Esophagus squamous epithelium (tissue), 5 donors: ENCODE measurements around the gene BTG2. TPM values are rescaled to one million over a fixed set of nuclear protein-coding genes. Genes with fewer than 3 reads are reported as not detected.
A peak's percentile ranks its signal among the peaks of the same experiment; 100 is the strongest.

Experiments
- DNase-seq: peaks from one replicate; lab custom pipeline; 2025; lab: John Stamatoyannopoulos, UW
- H3K27ac ChIP-seq, 4 donors: fragments of 200-600 bp; sonication (generic); one replicate each; pipeline ENCODE4 v1.5.1; 2016 to 2019; ENCODE audit warnings: mild to moderate bottlenecking in 1 of 4
- H3K27me3 ChIP-seq, 4 donors: fragments of 200-600 bp; sonication (generic); 1 replicate in 3 of 4; 2 replicates in 1 of 4; pipeline versions ENCODE4 v1.5.1 to v1.6.0; 2017 to 2021; ENCODE audit warnings: antibody characterized with exemption in 1 of 4
- H3K36me3 ChIP-seq, 3 donors: fragments of 200-600 bp; sonication (generic); one replicate each; pipeline ENCODE4 v1.5.1; 2016 to 2019
- H3K4me1 ChIP-seq, 3 donors: fragments of 200-600 bp; sonication (generic); one replicate each; pipeline ENCODE4 v1.5.1; 2017 to 2019
- H3K4me3 ChIP-seq, 4 donors: fragments of 200-600 bp; sonication (generic); 1 replicate in 3 of 4; 2 replicates in 1 of 4; pipeline ENCODE4 v1.5.1; 2016 to 2019; ENCODE audit warnings: mild to moderate bottlenecking in 2 of 4, moderate library complexity in 1 of 4
- H3K9me3 ChIP-seq, 3 donors: fragments of 200-600 bp; sonication (generic); one replicate each; pipeline ENCODE4 v1.5.1; 2016 to 2019
- CTCF ChIP-seq, 6 experiments: fragments of 450-650 bp in 4 of 6; fragments of 200-600 bp in 2 of 6; sonication (generic) in 2 of 6; IDR thresholded peaks; one replicate each; pipeline ENCODE4 v1.5.1; 2016 to 2019; ENCODE audit warnings: antibody characterized with exemption in 6 of 6, mild to moderate bottlenecking in 4 of 6, moderate library complexity in 4 of 6
- POLR2A ChIP-seq, 4 donors: fragments of 450-650 bp; IDR thresholded peaks; one replicate each; pipeline ENCODE4 v1.6.1; 2017; ENCODE audit warnings: antibody characterized with exemption in 4 of 4, mild to moderate bottlenecking in 4 of 4, moderate library complexity in 3 of 4
- WGBS, 2 donors: methylation state at CpG; one replicate each; pipeline ENCODE4 v1.1.5; 2018; 5-methylcytosine and 5-hydroxymethylcytosine counted together
- intact Hi-C: fragments of 100-400 bp; cut with DNase I; formaldehyde crosslinking; loops from one replicate; pipeline ENCODE4 v1.15.0; 2022
- total RNA-seq, 4 donors: library from RNA; depleted of rRNA; stranded (reverse); fragments of >200 nt; gene quantifications; one replicate each; pipeline ENCODE4 v1.1.0, GENCODE V29; 2016
- donor health status: DM: yes; HTN: yes; CAD: no.

The BTG2 gene
- total RNA-seq, 4 donors from 2014 or later: 29.7 to 46.2 (median 41.3) TPM

- intact Hi-C loops: no loop called here
- Histone ChIP-seq H3K27ac (peak overlapping the region; percentile 70 to 76 (median 73)), H3K27me3 (no peaks in the 10 kb centered on the region), H3K9me3 (no peaks in the 10 kb centered on the region), H3K4me3 (no peak overlapping the region), H3K4me1 (peaks cover 9 to 41% (median 11%) of the 10 kb centered on the region in 3 donors), H3K36me3 (no peaks in the 10 kb centered on the region)
- no peak for TF ChIP-seq CTCF (IDR thresholded peaks at IDR 0.05)
- no peak for TF ChIP-seq POLR2A (IDR thresholded peaks at IDR 0.05)
- DNase-seq: no peak
Measured at GRCh38 chr1:203301331-203301668, 4.0 kb upstream of the BTG2 start.

- TF ChIP-seq POLR2A (IDR thresholded peaks at IDR 0.05) (no peak), CTCF (IDR thresholded peaks at IDR 0.05) (no peak)
- Histone ChIP-seq H3K36me3 (peaks cover 5 to 6% (median 6%) of the 10 kb centered on the region in 3 donors), H3K27ac (no peak overlapping the region), H3K4me1 (peaks cover 15 to 52% (median 16%) of the 10 kb centered on the region in 3 donors), H3K9me3 (no peaks in the 10 kb centered on the region), H3K27me3 (no peaks in the 10 kb centered on the region), H3K4me3 (no peak overlapping the region)
- WGBS, 2 donors: 70 to 78% methylated on average over 3 to 7 of the region's 7 CpGs
- no peak for DNase-seq
- intact Hi-C loops: no loop called here
Measured at GRCh38 chr1:203302456-203302855, 2.9 kb upstream of the BTG2 start.

GRCh38 chr1:203302894-203303293, 2.4 kb upstream of the BTG2 start:
- no peak for DNase-seq
- 86 to 88% methylated on average over 3 of the region's 3 CpGs for WGBS, 2 donors
- intact Hi-C loops: no loop called here
- H3K36me3 ChIP-seq: peaks cover 5 to 11% (median 6%) of the 10 kb centered on the region in 3 donors
- no peaks in the 10 kb centered on the region for H3K27me3 ChIP-seq
- no peak overlapping the region for H3K4me3 ChIP-seq
- H3K4me1 ChIP-seq: peaks cover 19 to 56% (median 19%) of the 10 kb centered on the region in 3 donors
- H3K9me3 ChIP-seq: no peaks in the 10 kb centered on the region
- no peak for TF ChIP-seq CTCF (IDR thresholded peaks at IDR 0.05)
- no peak for TF ChIP-seq POLR2A (IDR thresholded peaks at IDR 0.05)
- no peak overlapping the region for H3K27ac ChIP-seq

GRCh38 chr1:203304391-203304918, 864 bp upstream of the BTG2 start:
- 69 to 80% methylated on average over 9 of the region's 9 CpGs for WGBS, 2 donors
- intact Hi-C loops: no loop called here
- TF ChIP-seq POLR2A (IDR thresholded peaks at IDR 0.05) (no peak), CTCF (IDR thresholded peaks at IDR 0.05) (no peak)
- Histone ChIP-seq H3K9me3 (no peaks in the 10 kb centered on the region), H3K4me3 (peak overlapping the region in 3 of 4 donors; percentile 88 to 96 (median 90)), H3K36me3 (peaks cover 5 to 26% (median 11%) of the 10 kb centered on the region in 3 donors), H3K27me3 (no peaks in the 10 kb centered on the region), H3K27ac (peak overlapping the region; percentile 97 to 99 (median 99)), H3K4me1 (peaks cover 31 to 72% (median 33%) of the 10 kb centered on the region in 3 donors)
- DNase-seq: no peak

- H3K9me3 ChIP-seq: no peaks in the 10 kb centered on the region
- DNase-seq: no peak
- no CpG with 5 or more reads among the region's 21 CpGs for WGBS, 2 donors
- intact Hi-C loops: loop anchor here (5.0 kb wide), 1 partner anchor 33 kb away; no protein-coding TSS in a partner anchor
- peak overlapping the region; percentile 88 to 96 (median 93) for H3K4me3 ChIP-seq
- H3K27me3 ChIP-seq: no peaks in the 10 kb centered on the region
- peaks cover 31 to 76% (median 41%) of the 10 kb centered on the region in 3 donors for H3K4me1 ChIP-seq
- peak overlapping the region; percentile 97 to 99 (median 99) for H3K27ac ChIP-seq
- TF ChIP-seq POLR2A (IDR thresholded peaks at IDR 0.05) (no peak), CTCF (IDR thresholded peaks at IDR 0.05) (no peak)
- H3K36me3 ChIP-seq: peaks cover 5 to 38% (median 11%) of the 10 kb centered on the region in 3 donors
Measured at GRCh38 chr1:203305809-203306088, 430 bp downstream of the BTG2 start.
